Endothelial cell of umbilical vein (primary cell): ENCODE measurements around the gene RPUSD4. TPM values are rescaled to one million over a fixed set of nuclear protein-coding genes. Genes with fewer than 3 reads are reported as not detected.

Experiments used
- BruUV-seq: library from RNA; stranded (reverse); fragments of 400-500 nt; replicated peaks from 2 replicates; lab custom pipeline; 2021; lab: Mats Ljungman, UMichigan
- CTCF ChIA-PET: fragments of 300-600, 350-600 bp; sonication (Branson Sonifier 250); formaldehyde crosslinking; loops from one replicate; lab custom pipeline; 2021; ENCODE audit warnings: antibody characterized with exemption, inconsistent platforms; lab: Charles Lee
- POLR2A ChIA-PET: fragments of 300-600, 350-600 bp; sonication (Branson Sonifier 250); formaldehyde crosslinking; loops from one replicate; lab custom pipeline; 2021; ENCODE audit warnings: antibody characterized with exemption, inconsistent platforms; lab: Charles Lee
- DNase-seq: peaks from one replicate; pipeline ENCODE4 v3.0.0-alpha.2; 2011; ENCODE audit warnings: low read depth, low spot score
- FAIRE-seq: peaks from 2 replicates; lab custom pipeline; 2011; peaks lifted over from hg19 to GRCh38; lab: Jason Lieb, UNC
- H2AFZ ChIP-seq: 2 replicates; pipeline ENCODE4 v1.6.0; 2012; ENCODE audit warnings: low read depth, low read length, control low read depth, inconsistent platforms
- H3K27ac ChIP-seq: 2 replicates; pipeline ENCODE4 v1.5.1; 2011; ENCODE audit warnings: low read depth, mild to moderate bottlenecking, control low read depth, low read length, moderate library complexity; ENCODE audit not compliant: insufficient read depth
- H3K27me3 ChIP-seq, 2 experiments: 2 replicates each; pipeline versions ENCODE4 v1.6.0 to v1.6.1; 2011; ENCODE audit warnings: low read length in 2 of 2, mixed read lengths in 1 of 2; ENCODE audit not compliant: control insufficient read depth in 2 of 2, insufficient read depth in 2 of 2
- H3K36me3 ChIP-seq, 2 experiments: 2 replicates in 1 of 2; 3 replicates in 1 of 2; pipeline ENCODE4 v1.5.1; 2011; ENCODE audit warnings: low read length in 2 of 2, mild to moderate bottlenecking in 1 of 2, moderate library complexity in 1 of 2; ENCODE audit not compliant: control insufficient read depth in 2 of 2, insufficient read depth in 2 of 2; ENCODE audit errors: extremely low read depth in 1 of 2
- H3K4me1 ChIP-seq: 3 replicates; pipeline ENCODE4 v1.5.1; 2011; ENCODE audit warnings: mild to moderate bottlenecking, low read length; ENCODE audit not compliant: control insufficient read depth, insufficient read depth; ENCODE audit errors: extremely low read depth
- H3K4me2 ChIP-seq: 2 replicates; pipeline ENCODE4 v1.6.1; 2011; ENCODE audit warnings: low read length, control low read depth, mixed read lengths; ENCODE audit not compliant: insufficient read depth
- H3K4me3 ChIP-seq, 3 experiments: fragments of 200-600 bp in 1 of 3; sonication (generic), shearing (Covaris generic) in 1 of 3; replicated peaks in 1 of 3; 2 replicates each; pipeline ENCODE4 v1.5.1; 2011 to 2016; ENCODE audit warnings: control low read depth in 3 of 3, low read length in 3 of 3, mild to moderate bottlenecking in 2 of 3, inconsistent platforms in 1 of 3, low read depth in 1 of 3, moderate library complexity in 1 of 3; ENCODE audit not compliant: insufficient read depth in 1 of 3
- H3K79me2 ChIP-seq: 2 replicates; pipeline ENCODE4 v1.6.0; 2012; ENCODE audit warnings: low read length, inconsistent platforms; ENCODE audit not compliant: control insufficient read depth, insufficient read depth
- H3K9ac ChIP-seq: replicated peaks from 2 replicates; pipeline ENCODE3; 2011; ENCODE audit warnings: low read length, control low read depth; ENCODE audit not compliant: insufficient read depth; ENCODE audit errors: extremely low read depth
- H3K9me1 ChIP-seq: replicated peaks from 3 replicates; pipeline ENCODE4 v1.6.0; 2011; ENCODE audit warnings: mild to moderate bottlenecking, low read length; ENCODE audit not compliant: control insufficient read depth, insufficient read depth; ENCODE audit errors: extremely low read depth
- H3K9me3 ChIP-seq: replicated peaks from 2 replicates; pipeline ENCODE4 v1.5.1; 2012; ENCODE audit warnings: low read length, inconsistent platforms; ENCODE audit not compliant: control insufficient read depth, insufficient read depth
- H4K20me1 ChIP-seq: replicated peaks from 2 replicates; pipeline ENCODE3; 2011; ENCODE audit warnings: mild to moderate bottlenecking, low read length; ENCODE audit not compliant: control insufficient read depth, insufficient read depth; ENCODE audit errors: extremely low read depth
- EZH2 ChIP-seq: IDR thresholded peaks from 2 replicates; pipeline ENCODE4 v1.6.1; 2012; ENCODE audit warnings: borderline replicate concordance, low read depth, mild to moderate bottlenecking, moderate library complexity, low read length, inconsistent platforms; ENCODE audit not compliant: severe bottlenecking
- FOS ChIP-seq: IDR thresholded peaks from 2 replicates; pipeline ENCODE4 v1.6.1; 2011; ENCODE audit warnings: mild to moderate bottlenecking, low read length, moderate library complexity, borderline replicate concordance; ENCODE audit not compliant: insufficient read depth
- GATA2 ChIP-seq: IDR thresholded peaks from 2 replicates; pipeline ENCODE4 v1.7.0; 2011; ENCODE audit warnings: low read depth, mild to moderate bottlenecking, moderate library complexity, mixed read lengths, low read length; ENCODE audit not compliant: insufficient read length, insufficient read depth
- JUN ChIP-seq: IDR thresholded peaks from 2 replicates; pipeline ENCODE4 v1.6.1; 2011; ENCODE audit warnings: borderline replicate concordance, low read depth; ENCODE audit not compliant: insufficient read length, insufficient read depth
- MYC ChIP-seq: IDR thresholded peaks from one replicate; pipeline ENCODE4 v1.6.1; 2011; ENCODE audit warnings: mild to moderate bottlenecking, low read depth, low read length
- POLR2A ChIP-seq: IDR thresholded peaks from 2 replicates; pipeline ENCODE4 v1.6.1; 2012; ENCODE audit warnings: low read depth, mild to moderate bottlenecking, control low read depth, low read length
- POLR2AphosphoS5 ChIP-seq: IDR thresholded peaks from 2 replicates; pipeline ENCODE4 v1.6.1; 2012; ENCODE audit warnings: low read depth, mild to moderate bottlenecking, control low read depth, low read length, moderate library complexity; ENCODE audit not compliant: insufficient read depth
- dilution Hi-C: fragments of 300-500 bp; cut with MboI; formaldehyde crosslinking; loops from one replicate; pipeline ENCODE4 v1.15.0; 2019; ENCODE audit warnings: low sequenced_read_pairs; ENCODE audit not compliant: extremely low pct_ligation_motif_present
- intact Hi-C: fragments of 100-400 bp; cut with micrococcal nuclease; formaldehyde crosslinking; loops from one replicate; pipeline ENCODE4 v1.10.0; 2022
- polyA plus RNA-seq, 4 experiments: library from polyadenylated mRNA; depleted of rRNA in 3 of 4; stranded (reverse) in 3 of 4; unstranded in 1 of 4; fragments of >200 nt; gene quantifications; 2 replicates each; pipeline versions ENCODE4 v1.2.1 to v1.2.3, GENCODE V29; 2011 to 2012; ENCODE audit warnings: missing spikeins in 1 of 4
- total RNA-seq: library from RNA; stranded (reverse); gene quantifications from 2 replicates; pipeline ENCODE4 v1.2.3, GENCODE V29; 2021
- TF ChIP-seq, protein P1 (sequence below), 2 donors: IDR thresholded peaks; 1 replicate in 1 of 2; 2 replicates in 1 of 2; pipeline ENCODE4 v1.5.1; 2011; ENCODE audit warnings: low read length in 2 of 2, mild to moderate bottlenecking in 2 of 2, moderate library complexity in 2 of 2, control low read depth in 1 of 2, inconsistent platforms in 1 of 2, low read depth in 1 of 2; ENCODE audit not compliant: insufficient read depth in 1 of 2; ENCODE audit errors: extremely low read depth in 1 of 2
- TF ChIP-seq, protein P2 (sequence below): IDR thresholded peaks from 2 replicates; pipeline ENCODE4 v1.6.1; 2011; ENCODE audit not compliant: insufficient read depth, insufficient read length

The RPUSD4 gene
- total and polyA plus RNA-seq, 2 donors (not counting 3 experiments of a cell fraction or from before 2014, with no cell fraction given) = 37.8 to 40.8 TPM

DNA sequence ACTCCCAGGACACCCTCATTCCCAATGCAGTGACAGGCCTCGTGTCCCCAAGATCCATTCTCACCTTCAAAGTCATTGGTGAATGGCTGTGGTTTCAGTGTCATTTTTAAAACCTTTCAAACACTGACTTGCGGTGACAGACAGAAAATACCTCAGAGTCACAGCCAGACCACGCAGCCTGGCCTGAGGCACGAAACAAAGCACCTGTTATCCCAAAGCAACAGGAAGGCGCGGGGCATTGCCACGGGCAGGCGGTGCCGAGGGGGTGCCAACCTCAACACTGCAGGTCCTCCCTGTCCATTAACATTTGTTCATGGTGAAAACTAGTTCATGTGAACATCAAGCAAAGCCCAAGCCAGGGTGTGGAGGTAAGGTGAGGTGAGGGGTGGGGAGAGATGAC lies 38.2 kb downstream of the RPUSD4 start:
- H2AFZ ChIP-seq = no peak overlapping the region
- TF ChIP-seq JUN (no peak), EZH2 (no peak), POLR2AphosphoS5 (no peak), FOS (no peak), POLR2A (no peak), GATA2 (no peak), MYC (no peak)
- TF ChIP-seq, protein P1, sequence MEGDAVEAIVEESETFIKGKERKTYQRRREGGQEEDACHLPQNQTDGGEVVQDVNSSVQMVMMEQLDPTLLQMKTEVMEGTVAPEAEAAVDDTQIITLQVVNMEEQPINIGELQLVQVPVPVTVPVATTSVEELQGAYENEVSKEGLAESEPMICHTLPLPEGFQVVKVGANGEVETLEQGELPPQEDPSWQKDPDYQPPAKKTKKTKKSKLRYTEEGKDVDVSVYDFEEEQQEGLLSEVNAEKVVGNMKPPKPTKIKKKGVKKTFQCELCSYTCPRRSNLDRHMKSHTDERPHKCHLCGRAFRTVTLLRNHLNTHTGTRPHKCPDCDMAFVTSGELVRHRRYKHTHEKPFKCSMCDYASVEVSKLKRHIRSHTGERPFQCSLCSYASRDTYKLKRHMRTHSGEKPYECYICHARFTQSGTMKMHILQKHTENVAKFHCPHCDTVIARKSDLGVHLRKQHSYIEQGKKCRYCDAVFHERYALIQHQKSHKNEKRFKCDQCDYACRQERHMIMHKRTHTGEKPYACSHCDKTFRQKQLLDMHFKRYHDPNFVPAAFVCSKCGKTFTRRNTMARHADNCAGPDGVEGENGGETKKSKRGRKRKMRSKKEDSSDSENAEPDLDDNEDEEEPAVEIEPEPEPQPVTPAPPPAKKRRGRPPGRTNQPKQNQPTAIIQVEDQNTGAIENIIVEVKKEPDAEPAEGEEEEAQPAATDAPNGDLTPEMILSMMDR (IDR thresholded peaks at IDR 0.05; ENCODE audit: extremely low read depth in 1 of 2, insufficient read depth in 1 of 2, low read depth in 1 of 2, low read length in 2 of 2) = no peak
- TF ChIP-seq, protein P2, sequence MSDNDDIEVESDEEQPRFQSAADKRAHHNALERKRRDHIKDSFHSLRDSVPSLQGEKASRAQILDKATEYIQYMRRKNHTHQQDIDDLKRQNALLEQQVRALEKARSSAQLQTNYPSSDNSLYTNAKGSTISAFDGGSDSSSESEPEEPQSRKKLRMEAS = no peak
- H3K4me3 ChIP-seq = no peak overlapping the region
- H3K9ac ChIP-seq = no peak overlapping the region
- H3K27ac ChIP-seq = no peak overlapping the region
- H3K9me3 ChIP-seq = no peaks in the 10 kb centered on the region
- POLR2A ChIA-PET = no interaction called here
- CTCF ChIA-PET = no interaction called here
- H3K36me3 ChIP-seq = no peaks in the 10 kb centered on the region
- dilution Hi-C loops (no loop called here), intact Hi-C loops (no loop called here)
- H3K4me1 ChIP-seq = peaks cover 3% of the 10 kb centered on the region
- H3K79me2 ChIP-seq = no peaks in the 10 kb centered on the region
- H3K9me1 ChIP-seq = no peaks in the 10 kb centered on the region
- H3K4me2 ChIP-seq = no peak overlapping the region
- no peaks in the 10 kb centered on the region for H4K20me1 ChIP-seq
- DNase-seq = no peak
- FAIRE-seq = no peak
- no TSS peak for BruUV-seq
- peaks cover 0 to 3% of the 10 kb centered on the region in 2 experiments for H3K27me3 ChIP-seq
